ENCODE measurements around the gene UBE2G2.

GRCh38 chr21:44736291-44737004 is 65.2 kb downstream of the UBE2G2 start:
- no peak for TF ChIP-seq CTCF (IDR thresholded peaks at IDR 0.05)
- TF ChIP-seq POLR2A (IDR thresholded peaks at IDR 0.05), result no peak
